HepG2 (cell line): ENCODE data around the gene PTAR1. TPM values are rescaled to one million over a fixed set of nuclear protein-coding genes. Genes with fewer than 3 reads are reported as not detected.

Source experiments
- ADNP ChIP-seq: sonication (generic); formaldehyde crosslinking; IDR thresholded peaks from 2 replicates; pipeline ENCODE4 v1.4.0; 2020; ENCODE audit warnings: missing genetic modification reagents
- CSRNP1 ChIP-seq: sonication (generic); formaldehyde crosslinking; IDR thresholded peaks from 2 replicates; pipeline ENCODE4 v1.8.1; 2023; ENCODE audit warnings: mild to moderate bottlenecking, missing genetic modification reagents
- ETV5 ChIP-seq: IDR thresholded peaks from 2 replicates; pipeline ENCODE4 v1.6.1; 2018; ENCODE audit warnings: missing biosample characterization, missing genetic modification reagents, inconsistent platforms, borderline replicate concordance
- EZH2 ChIP-seq: conservative IDR thresholded peaks from 2 replicates; pipeline ENCODE4 v1.6.1; 2012; ENCODE audit warnings: mild to moderate bottlenecking, low read depth, low read length, moderate library complexity
- HCFC1 ChIP-seq: fragments of 150-350 bp; IDR thresholded peaks from 2 replicates; pipeline ENCODE4 v1.6.1; 2014; ENCODE audit warnings: low read depth, low read length
- IRX3 ChIP-seq: sonication (generic); formaldehyde crosslinking; IDR thresholded peaks from 2 replicates; pipeline ENCODE4 v1.8.1; 2023; ENCODE audit warnings: mild to moderate bottlenecking, low read depth, missing genetic modification reagents, borderline replicate concordance
- PHF8 ChIP-seq: sonication (generic); formaldehyde crosslinking; IDR thresholded peaks from 2 replicates; pipeline ENCODE4 v1.5.0; 2020; ENCODE audit warnings: missing genetic modification reagents
- PRDM15 ChIP-seq: sonication (generic); formaldehyde crosslinking; IDR thresholded peaks from 2 replicates; pipeline ENCODE4 v1.4.0; 2020; ENCODE audit warnings: missing genetic modification reagents
- PTBP1 ChIP-seq: fragments of 200-400 bp; formaldehyde crosslinking; IDR thresholded peaks from 2 replicates; pipeline ENCODE4 v1.6.1; 2018; ENCODE audit warnings: low read length, low read depth; ENCODE audit not compliant: poor library complexity, severe bottlenecking
- TSC22D2 ChIP-seq: sonication (generic); formaldehyde crosslinking; IDR thresholded peaks from 2 replicates; pipeline ENCODE4 v1.5.1; 2020; ENCODE audit warnings: missing genetic modification reagents, mild to moderate bottlenecking, borderline replicate concordance
- YY1 ChIP-seq: IDR thresholded peaks from 2 replicates; pipeline ENCODE4 v1.6.1; 2011; ENCODE audit warnings: low read length, low read depth, moderate library complexity, mild to moderate bottlenecking; ENCODE audit not compliant: insufficient read depth, insufficient replicate concordance
- ZBED4 ChIP-seq: sonication (generic); formaldehyde crosslinking; IDR thresholded peaks from 2 replicates; pipeline ENCODE4 v1.4.0; 2020; ENCODE audit warnings: missing genetic modification reagents, borderline replicate concordance
- ZKSCAN8 ChIP-seq: IDR thresholded peaks from 2 replicates; pipeline ENCODE4 v1.6.1; 2016; ENCODE audit warnings: borderline replicate concordance, missing genetic modification reagents, missing compliant biosample characterization
- ZNF280B ChIP-seq: sonication (generic); formaldehyde crosslinking; IDR thresholded peaks from 2 replicates; pipeline ENCODE4 v1.5.0; 2020; ENCODE audit warnings: missing genetic modification reagents, mild to moderate bottlenecking, borderline replicate concordance
- ZNF451 ChIP-seq: sonication (generic); formaldehyde crosslinking; IDR thresholded peaks from 2 replicates; pipeline ENCODE4 v1.5.0; 2020; ENCODE audit warnings: mild to moderate bottlenecking, missing genetic modification reagents
- ZNF777 ChIP-seq: sonication (generic); formaldehyde crosslinking; IDR thresholded peaks from 2 replicates; pipeline ENCODE4 v1.4.0; 2020; ENCODE audit warnings: missing genetic modification reagents
- ZNF781 ChIP-seq: sonication (generic); formaldehyde crosslinking; IDR thresholded peaks from 2 replicates; pipeline ENCODE4 v1.5.1; 2020; ENCODE audit warnings: borderline replicate concordance, mild to moderate bottlenecking, missing genetic modification reagents; ENCODE audit errors: not compliant biosample characterization
- polyA plus RNA-seq, 8 experiments: library from polyadenylated mRNA; depleted of rRNA in 3 of 8; stranded (reverse) in 7 of 8; unstranded in 1 of 8; fragments of >200 nt; fragmentation: Illumina TruSeq in 4 of 8; extraction: Trizol in 4 of 8; gene quantifications; 2 replicates each; pipeline versions ENCODE4 v1.2.1 to v1.2.3, GENCODE V29; 2011 to 2016; ENCODE audit warnings: low read depth in 4 of 8, missing spikeins in 1 of 8, mixed read lengths in 1 of 8; ENCODE audit not compliant: insufficient read depth in 1 of 8
- total RNA-seq, 5 experiments: library from RNA; depleted of rRNA; stranded (reverse); fragments of >200 nt; fragmentation: Illumina TruSeq; extraction: Trizol; gene quantifications; 2 replicates each; pipeline ENCODE4 v1.2.3, GENCODE V29; 2016; ENCODE audit warnings: low read depth in 1 of 5

Gene PTAR1
- total and polyA plus RNA-seq, 2 of the 13 experiments (the other 11 are each of a cell fraction or from before 2014, with no cell fraction given) = 26.5 to 42.1 TPM

- TF ChIP-seq TSC22D2 = 0 out of 2 replicates have a peak, but pooled peaks have one; percentile 30
- peak; percentile 78 for TF ChIP-seq ZNF777 (CRISPR knock-in tag)
- TF ChIP-seq PTBP1 = no peak
- no peak for TF ChIP-seq ZNF781 (CRISPR knock-in tag)
- TF ChIP-seq ADNP (CRISPR knock-in tag) = no peak
- no peak for TF ChIP-seq ZKSCAN8 (CRISPR knock-in tag)
- peak; percentile 65; the same call in 1 of the 2 replicates for TF ChIP-seq ZBED4 (CRISPR knock-in tag)
- peak; percentile 41; the same call in 1 of the 2 replicates for TF ChIP-seq ETV5
- TF ChIP-seq PHF8 = peak; percentile 37; the same call in 1 of the 2 replicates
- TF ChIP-seq IRX3 = peak; percentile 44; the same call in 1 of the 2 replicates
- peak; percentile 20; the same call in 1 of the 2 replicates for TF ChIP-seq CSRNP1 (CRISPR knock-in tag)
- 0 out of 2 replicates have a peak, but pooled peaks have one; percentile 63 for TF ChIP-seq ZNF451 (CRISPR knock-in tag)
- TF ChIP-seq PRDM15 = 0 out of 2 replicates have a peak, but pooled peaks have one; percentile 21
- peak; percentile 52; the same call in 1 of the 2 replicates for TF ChIP-seq ZNF280B (CRISPR knock-in tag)
- TF ChIP-seq YY1 = peak; percentile 33
- TF ChIP-seq EZH2 = no peak
- TF ChIP-seq HCFC1 = no peak
These were observed 87.1 kb downstream of the PTAR1 start (continued) for GRCh38 chr9:69672596-69673310.
